DMS 273 (cell line): Measurements from ENCODE around the gene STAC3.
A peak's percentile ranks its signal among the peaks of the same experiment; 100 is the strongest.

Experiments
- DNase-seq: peaks from one replicate; lab custom pipeline; 2025; ENCODE audit not compliant: unreplicated experiment; lab: John Stamatoyannopoulos, UW

The STAC3 gene

DNA sequence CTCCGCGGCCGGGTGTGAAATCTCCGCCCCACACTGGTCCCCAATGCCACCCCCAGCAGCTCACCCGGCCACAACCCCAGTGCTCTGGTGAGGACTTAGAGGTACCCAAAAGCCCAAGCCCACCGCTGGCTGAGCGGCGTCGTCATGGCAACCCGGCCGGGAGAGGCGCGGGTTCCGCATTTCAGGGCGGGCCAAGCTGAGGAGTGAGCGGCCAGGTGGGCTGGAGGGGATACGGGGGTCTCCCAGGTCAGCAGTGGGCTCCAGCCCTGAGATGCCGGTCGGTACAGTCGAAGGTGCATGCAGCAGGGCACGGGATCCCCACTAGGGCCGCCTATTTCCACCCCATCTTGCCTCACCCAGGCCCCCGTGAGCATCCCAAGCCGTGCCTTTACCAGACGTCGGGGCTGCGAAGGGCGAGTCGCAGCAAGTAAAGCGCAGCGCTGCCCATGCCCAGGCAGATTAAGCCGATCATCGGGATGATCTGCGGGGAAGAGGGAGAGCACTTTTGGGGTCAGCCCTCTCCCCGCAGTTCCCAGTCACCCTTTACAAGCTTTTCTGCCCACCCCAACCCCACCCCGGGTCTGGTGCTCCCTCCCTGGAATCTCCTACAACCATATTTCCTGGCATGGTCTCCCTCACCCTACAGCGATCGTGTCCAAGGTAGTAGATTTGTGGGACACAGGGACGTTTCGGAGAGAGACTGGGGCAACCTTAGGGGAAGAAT lies 14.6 kb downstream of the STAC3 start:
- DNase-seq: peak; percentile 65

DNA sequence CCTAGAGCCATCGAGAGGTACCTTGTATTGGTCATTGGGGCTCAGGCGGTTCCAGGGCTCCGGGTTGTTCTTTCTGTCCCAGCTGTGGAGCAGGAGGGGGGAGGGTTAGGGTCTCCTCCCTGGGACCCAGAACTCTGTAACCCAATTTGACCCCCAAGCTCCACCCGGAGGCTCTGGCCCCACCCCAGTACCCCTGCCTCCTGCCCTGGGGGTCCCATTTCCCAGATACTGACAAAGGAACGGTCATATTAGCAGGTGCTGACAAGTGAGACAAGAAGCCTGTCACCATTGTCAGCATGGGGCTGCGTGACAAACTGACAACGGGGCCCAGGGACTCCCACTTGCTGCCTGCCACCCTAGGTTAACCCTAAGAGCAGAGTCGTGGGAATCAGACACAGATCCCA lies 15.3 kb downstream of the STAC3 start:
- DNase-seq: peak; percentile 38

DNA sequence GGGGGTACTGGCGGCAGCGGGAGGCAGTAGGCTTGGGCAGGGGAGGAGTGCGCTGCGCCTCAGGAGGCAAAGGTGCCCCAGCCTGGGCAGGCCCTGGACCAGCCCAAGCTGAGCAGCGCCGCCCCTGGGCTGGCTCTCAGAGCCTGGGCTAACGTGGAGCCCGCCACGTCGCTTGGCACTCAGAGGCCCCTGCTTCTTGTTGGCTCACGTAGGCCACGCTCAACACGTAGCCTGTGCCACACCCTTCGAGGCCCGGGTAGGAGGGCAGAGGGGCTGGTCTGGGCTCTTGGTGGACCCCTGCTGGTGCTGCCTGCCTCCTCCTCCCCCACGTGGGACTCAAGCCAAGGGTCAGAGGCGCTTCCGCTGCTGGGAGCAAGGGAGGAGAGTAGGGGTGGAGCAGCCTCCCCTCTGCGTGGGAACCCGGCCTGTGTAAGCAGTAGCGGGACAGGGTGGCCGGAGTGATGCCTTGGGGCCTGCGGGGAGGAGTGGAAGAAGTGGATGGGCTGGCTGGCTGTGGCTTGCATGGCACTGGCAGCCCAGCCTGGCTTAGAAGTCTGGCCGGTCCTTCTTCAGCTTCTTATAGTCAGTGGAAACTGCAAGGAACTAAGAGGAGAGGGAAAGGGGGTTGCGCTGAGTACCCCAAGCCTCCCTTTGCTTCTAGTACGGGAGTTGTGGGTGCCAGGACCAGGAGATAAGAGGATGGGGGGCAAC lies 15.8 kb downstream of the STAC3 start:
- DNase-seq: peak; percentile 74

DNA sequence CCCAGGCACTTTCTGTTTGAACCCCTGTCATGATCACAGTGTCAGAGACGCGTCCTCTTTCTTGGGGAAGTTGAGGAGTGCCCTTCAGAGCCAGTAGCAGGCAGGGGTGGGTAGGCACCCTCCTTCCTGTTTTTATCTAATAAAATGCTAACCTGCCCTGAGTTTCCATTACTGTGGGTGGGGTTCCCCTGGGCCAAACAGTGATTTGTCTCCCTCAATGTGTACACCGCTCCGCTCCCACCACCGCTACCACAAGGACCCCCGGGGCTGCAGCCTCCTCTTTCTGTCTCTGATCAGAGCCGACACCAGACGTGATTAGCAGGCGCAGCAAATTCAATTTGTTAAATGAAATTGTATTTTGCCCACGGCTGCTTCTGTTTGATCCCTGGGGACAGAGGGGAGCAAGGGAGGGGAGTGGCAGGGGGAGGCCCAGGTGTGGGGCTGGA lies 16.4 kb downstream of the STAC3 start:
- no peak for DNase-seq

DNA sequence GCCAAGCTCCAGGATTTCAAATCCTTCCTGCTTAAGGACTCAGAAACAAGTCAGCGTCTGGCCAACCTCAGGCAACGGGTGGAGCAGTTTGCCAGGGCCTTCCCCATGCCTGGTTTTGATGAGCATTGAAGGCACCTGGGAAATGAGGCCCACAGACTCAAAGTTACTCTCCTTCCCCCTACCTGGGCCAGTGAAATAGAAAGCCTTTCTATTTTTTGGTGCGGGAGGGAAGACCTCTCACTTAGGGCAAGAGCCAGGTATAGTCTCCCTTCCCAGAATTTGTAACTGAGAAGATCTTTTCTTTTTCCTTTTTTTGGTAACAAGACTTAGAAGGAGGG lies 16.8 kb downstream of the STAC3 start:
- no peak for DNase-seq

DNA sequence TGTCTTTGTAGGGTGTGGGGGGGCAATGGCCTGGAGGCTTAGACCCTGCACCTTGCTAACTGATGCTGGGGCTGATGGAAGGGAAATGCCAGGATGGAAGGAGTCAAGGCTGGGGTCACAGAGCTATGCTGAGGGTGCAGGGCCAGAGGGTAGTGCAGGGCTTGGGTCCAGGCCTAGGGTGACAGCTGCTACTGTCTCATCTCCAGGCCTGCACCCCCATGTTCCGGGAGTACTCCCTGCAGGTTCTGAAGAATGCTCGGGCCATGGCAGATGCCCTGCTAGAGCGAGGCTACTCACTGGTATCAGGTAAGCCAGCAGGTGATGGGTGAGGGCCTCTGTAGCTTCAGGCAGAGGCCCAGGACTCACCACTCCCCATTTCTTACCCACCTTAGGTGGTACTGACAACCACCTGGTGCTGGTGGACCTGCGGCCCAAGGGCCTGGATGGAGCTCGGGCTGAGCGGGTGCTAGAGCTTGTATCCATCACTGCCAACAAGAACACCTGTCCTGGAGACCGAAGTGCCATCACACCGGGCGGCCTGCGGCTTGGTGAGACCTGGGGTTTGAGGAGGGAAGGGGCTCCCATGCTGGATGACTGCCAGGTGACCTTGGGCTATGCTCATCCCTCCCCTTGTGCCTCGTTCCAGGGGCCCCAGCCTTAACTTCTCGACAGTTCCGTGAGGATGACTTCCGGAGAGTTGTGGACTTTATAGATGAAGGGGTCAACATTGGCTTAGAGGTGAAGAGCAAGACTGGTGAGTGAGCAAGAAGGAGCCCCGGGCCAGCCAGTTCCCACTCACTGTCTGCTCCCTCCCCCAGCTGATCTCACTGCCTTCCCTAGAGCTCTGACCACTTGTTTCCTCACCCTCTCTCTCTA lies 17.4 kb downstream of the STAC3 start:
- peak; percentile 32 for DNase-seq

DNA sequence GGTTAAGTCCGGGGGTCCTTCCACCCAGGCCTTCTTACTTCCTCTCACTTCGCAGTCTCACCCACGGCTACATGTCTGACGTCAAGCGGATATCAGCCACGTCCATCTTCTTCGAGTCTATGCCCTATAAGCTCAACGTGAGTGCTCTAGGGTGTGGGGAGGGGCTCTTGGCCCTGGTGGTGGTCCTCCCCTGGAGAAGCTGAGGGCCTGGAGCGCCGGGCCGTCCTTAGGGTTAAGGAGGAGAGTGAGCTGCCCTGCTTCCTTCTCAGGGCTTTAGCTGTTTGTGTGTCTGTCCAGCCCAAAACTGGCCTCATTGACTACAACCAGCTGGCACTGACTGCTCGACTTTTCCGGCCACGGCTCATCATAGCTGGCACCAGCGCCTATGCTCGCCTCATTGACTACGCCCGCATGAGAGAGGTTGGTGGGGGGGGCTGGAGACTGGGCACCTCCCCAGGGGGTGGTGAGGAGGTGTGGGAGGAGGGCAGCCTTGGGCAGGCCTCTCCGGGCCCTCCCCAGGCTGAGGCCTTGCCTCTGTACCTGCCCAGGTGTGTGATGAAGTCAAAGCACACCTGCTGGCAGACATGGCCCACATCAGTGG lies 18.7 kb downstream of the STAC3 start:
- no peak for DNase-seq

DNA sequence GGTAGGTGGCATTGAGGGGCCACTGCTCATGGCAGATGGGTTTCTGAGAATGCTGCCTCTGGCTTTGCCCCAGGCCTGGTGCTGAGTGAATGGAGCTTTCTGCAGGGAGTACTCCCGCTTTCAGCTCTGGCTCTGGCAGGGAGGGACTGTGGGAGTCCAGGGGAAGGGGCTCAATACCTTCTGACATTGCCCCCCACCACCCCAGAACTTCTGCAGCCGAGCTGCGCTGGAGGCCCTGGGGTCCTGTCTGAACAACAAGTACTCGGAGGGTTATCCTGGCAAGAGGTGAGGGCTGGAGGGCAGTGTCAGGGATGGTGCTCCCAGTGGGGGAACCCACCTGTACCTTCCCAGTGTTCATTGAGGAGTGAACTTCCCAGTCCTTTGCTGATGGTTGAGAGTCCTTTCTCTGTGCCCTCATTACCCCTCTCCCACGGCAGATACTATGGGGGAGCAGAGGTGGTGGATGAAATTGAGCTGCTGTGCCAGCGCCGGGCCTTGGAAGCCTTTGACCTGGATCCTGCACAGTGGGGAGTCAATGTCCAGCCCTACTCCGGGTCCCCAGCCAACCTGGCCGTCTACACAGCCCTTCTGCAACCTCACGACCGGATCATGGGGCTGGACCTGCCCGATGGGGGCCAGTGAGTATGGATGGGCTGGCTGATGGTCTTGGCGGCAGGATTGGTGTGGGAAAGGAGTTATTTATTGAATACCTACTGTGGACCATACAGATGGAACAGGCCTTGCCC lies 19.5 kb downstream of the STAC3 start:
- DNase-seq: no peak

DNA sequence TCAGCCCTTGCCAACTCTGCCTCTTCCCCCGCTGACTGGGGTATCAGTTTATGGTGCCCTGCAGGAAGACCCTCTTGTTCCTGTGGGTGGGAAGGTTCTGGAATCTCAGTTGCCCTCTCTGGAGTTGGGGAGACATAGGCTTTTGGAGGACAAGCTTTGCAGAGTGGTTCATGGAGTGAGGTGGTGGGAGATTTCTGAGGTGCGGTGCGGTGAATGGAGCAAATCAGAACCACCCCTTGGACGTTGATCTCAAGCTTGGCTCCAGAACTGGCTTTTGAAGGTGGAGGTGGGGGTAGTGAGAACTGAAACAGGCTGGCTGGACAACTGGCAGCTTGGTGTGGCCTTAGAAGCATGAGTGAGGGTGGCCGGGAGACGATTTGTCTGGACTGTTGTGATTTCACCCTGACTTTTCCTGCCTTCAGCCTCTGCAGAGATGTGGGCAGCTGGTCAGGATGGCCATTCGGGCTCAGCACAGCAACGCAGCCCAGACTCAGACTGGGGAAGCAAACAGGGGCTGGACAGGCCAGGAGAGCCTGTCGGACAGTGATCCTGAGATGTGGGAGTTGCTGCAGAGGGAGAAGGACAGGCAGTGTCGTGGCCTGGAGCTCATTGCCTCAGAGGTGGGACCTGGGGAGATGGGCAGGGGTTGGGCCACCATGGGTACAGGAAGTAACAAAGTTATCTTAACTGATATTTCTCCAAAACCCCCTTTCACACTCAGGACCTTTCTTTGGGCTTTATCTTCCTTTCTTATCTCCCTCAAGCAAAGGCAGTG lies 20.4 kb downstream of the STAC3 start:
- no peak for DNase-seq

DNA sequence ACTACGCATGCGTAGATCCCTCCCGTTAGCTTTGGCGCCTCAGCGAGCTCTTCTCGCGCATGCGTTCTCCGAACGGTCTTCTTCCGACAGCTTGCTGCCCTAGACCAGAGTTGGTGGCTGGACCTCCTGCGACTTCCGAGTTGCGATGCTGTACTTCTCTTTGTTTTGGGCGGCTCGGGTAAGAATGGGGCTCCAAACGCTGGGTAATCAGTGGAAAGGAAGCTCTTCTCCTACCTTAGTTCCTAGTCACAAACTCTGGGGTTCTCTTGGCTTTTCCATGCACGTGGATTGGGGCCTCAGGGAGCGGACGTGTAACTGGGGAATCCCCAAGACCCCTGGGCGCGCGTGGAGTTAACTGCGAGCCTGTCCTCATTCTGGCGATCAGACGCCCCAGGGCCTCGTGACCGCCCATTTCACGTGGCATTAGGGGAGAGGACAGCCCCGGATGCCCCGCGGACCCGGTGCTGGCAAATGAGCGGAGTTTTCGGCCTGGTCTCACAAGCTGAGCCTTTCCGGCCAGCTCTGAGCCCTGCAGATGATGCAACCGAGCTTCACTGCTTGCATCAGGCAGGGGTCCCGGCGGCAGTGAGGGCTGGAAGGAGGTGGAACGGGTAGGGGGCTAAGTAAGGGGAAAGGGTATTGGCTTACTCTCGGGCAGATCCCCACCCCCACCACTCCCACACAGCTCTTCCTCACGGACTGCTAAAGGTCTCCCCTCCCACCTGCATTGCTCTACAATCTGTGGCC lies 21.2 kb downstream of the STAC3 start, which contains the start of gene SHMT2:
SHMT2 (plus strand) TSS at position 78 of the 747 bp plus-strand sequence; CDS start at position 146, 68 bp downstream.
- DNase-seq: peak; percentile 96

DNA sequence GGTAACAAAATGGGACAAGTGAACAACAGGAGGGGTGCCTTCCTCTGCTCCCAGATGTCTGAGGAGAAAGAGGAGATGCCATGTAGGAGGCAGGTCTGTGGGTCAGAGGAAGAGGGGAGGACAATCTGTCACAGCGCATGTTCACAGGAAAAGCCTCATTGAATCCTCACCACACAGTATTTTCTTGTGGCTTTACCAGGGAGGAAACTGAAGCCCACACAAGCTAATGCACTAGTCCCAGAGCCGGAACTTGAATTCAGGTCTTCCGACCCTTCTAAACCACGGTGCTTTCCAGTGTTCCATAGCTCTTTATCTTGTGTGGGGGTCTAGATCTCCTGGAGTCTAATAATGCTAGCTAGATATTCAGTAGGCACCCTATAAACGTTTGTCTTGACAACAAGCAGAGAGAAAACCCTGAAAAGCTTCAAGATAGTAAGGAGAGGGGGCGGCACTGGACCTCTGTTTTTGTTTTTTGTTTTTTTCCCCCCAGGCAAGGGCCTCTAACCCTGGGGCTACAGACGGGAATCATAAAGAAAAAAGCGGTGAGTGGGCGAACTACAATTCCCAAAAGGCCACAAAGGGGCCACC lies 21.8 kb downstream of the STAC3 start:
- peak; percentile 50 for DNase-seq

DNA sequence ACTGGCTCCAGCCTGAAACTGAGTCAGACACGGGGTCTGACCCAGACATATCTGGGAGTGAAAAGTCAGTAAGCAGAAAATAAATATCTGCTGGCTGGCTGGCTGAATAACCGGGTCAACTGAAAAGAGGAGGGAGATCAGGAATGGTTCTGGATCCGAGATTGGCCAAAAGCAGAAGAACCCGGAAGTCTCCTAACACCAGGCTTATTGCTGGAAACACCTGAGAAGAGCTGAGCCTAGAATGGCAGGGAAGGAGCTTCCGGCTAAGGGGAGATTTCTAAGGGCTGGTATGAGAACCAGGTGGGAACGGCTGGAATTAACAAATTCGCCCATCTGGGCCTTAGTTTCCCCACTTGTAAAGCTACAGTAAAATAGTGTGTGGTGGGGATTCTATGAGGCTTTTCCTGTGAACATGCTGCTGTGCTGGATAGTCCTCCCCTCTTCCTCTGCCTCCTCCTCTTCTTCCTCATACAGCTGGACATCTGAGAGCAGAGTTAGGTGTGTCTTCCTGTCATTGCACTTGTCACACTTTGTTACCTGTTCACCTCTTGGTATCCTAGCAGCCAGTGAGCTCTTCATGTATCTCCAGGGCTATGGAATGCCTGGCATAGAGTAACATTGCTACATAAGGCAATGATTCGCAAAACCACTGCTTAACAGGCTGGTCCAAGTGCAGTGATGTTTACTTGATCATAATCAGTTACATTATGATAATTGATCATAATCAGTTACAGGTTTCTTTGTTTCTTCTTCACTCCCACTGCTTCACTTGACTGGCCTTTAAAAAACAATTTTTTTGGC lies 23.5 kb downstream of the STAC3 start:
- DNase-seq: no peak

DNA sequence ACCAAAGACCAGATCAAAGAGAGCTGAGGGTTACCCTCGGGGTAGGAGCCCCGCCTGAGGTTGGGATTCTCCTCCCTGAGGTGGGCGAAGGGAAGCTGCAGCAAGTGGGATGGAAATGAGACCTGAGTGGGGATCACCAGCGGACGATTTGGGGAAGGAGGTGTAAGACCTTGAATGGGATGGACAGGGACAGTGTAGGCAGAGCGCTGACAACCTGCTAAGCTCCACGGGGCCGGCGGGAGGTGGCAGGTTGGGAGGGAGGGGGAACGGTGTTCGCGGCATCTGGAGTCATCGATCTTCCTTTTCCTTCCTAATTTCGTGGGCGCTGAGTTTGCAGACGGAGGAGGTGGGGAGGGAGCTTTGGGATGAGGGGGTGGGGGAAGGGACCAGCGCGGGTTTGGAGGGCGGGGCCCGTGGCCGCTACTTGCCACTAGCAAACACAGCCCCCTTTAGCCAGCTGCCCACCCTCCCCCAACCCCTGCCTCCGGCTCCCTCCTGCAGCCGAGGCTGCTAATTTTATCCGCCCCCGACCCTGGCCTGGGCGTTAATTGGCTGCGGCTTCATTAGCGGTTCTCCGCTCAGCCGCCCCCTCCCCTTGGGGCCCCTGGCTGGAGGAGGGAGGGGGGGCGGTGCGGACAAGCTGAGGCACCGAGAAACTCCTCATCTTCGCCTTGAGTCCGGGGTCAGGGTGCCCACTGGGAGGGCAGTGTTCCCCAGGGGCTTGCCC lies 24.2 kb downstream of the STAC3 start:
- peak; percentile 62 for DNase-seq

DNA sequence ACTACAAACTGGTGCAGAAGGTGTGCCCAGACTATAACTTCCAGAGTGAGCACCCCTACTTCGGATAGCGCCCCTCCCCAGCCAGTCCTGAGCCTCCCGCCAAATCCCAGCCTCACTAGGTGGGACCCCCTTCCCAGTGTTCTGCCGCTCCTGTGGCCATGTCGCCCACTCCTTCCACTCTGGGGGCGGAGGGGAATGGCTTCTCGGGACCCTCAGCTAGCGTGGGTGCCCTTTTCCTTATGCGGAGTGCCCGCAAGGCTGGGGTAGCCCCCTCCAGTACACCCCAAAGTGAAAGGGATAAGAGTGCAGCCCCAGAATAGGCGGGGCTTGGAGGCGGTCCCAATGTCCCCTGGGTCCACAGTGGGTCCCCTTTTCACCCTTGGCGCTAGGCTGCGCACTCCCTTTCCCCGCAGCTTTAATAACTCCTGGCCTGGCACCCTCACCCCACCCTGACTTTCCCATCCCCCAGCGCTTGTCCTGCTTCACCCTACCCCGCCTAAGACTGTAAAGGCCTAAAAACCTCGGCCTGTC lies 25.2 kb downstream of the STAC3 start:
- DNase-seq: no peak

DNA sequence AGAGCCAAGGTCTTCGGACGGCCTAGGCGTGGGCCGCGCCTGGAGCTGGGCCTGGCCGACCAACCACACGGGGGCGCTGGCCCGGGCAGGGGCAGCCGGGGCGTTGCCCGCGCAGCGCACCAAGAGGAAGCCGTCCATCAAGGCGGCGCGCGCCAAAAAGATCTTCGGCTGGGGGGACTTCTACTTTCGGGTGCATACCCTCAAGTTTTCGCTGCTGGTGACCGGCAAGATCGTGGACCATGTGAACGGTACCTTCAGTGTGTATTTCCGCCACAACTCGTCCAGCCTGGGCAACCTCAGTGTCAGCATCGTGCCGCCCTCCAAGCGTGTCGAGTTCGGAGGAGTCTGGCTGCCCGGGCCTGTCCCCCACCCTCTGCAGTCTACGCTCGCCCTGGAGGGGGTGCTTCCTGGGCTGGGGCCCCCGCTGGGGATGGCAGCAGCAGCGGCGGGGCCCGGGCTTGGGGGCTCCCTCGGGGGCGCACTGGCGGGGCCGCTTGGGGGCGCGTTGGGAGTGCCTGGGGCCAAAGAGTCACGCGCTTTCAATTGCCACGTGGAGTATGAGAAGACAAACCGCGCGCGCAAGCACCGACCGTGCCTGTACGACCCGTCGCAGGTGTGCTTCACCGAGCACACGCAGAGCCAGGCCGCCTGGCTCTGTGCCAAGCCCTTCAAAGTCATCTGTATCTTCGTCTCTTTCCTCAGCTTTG lies 25.9 kb downstream of the STAC3 start:
- peak; percentile 57 for DNase-seq

DNA sequence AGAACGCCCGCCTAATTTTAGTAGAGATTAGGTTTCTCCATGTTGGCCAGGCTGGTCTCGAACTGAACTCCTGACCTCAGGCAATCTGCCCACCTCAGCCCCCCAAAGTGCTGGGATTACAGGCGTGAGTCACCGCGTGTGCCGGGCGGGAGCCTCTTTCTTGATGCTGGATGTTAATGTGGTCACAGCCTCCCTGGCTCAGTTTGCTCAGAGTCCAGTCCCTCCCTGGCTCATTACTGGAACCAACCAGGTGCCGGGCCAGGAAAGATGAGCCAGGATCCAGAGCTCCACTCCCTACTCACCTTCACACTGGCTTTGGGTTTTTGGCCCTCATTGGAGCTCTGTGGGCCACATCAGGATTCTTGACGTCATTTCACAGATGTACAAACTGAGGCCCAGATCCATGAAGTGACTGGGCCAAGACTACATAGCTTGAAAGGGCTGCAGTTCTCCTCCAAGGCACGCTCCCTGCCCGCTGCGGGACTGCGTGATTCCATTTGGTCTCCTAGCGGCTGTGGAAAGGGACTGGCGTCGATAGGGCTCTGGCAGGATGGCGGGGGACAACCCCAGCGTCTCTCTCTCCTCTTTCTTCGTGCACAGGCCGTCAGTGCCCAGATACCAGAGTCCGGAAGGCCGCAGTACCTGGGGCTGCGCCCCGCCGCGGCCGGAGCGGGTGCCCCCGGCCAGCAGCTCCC lies 26.6 kb downstream of the STAC3 start:
- no peak for DNase-seq
